ENCODE data around the gene SIM2. TPM values are rescaled to one million over a fixed set of nuclear protein-coding genes. Genes with fewer than 3 reads are reported as not detected.

SIM2 gene
- total RNA-seq, 1 experiment from 2014 or later, result not detected

GRCh38 chr21:36676039-36676950, 22.6 kb upstream of the SIM2 start:
- no peaks in the 10 kb centered on the region for H3K27me3 ChIP-seq (ENCODE audit: insufficient read depth, low read length)
- no peaks in the 10 kb centered on the region for H3K23me2 ChIP-seq (ENCODE audit: insufficient read length, low read depth, low read length, poor library complexity, severe bottlenecking)
- no CpG with 5 or more reads among the region's 6 CpGs for WGBS (ENCODE audit: extremely low coverage, insufficient read length, low lambda C conversion rate)
- no peak overlapping the region for H3K23ac ChIP-seq (ENCODE audit: insufficient read length, low read depth, low read length)
- H4K8ac ChIP-seq (replicated peaks; ENCODE audit: insufficient read length, low read depth, low read length), result no peak overlapping the region
- no peak overlapping the region for H2BK5ac ChIP-seq (ENCODE audit: insufficient read length, low read length)
- no peak overlapping the region for H2AK5ac ChIP-seq (ENCODE audit: insufficient read length, low read length)
- H2BK15ac ChIP-seq (ENCODE audit: low read depth, low read length), result no peak overlapping the region
- Mint-ChIP-seq H3K27me3 (ENCODE audit: low read depth) (peaks cover 87% of the 10 kb centered on the region), H3K27ac (peak overlapping the region in 1 of 3 experiments; percentile 33; a peak in 1 of 7 replicates), H3K4me3 (no peak overlapping the region; a peak in 1 of 5 replicates), H3K36me3 (ENCODE audit: insufficient read depth in 1 of 3, low read depth in 3 of 3) (peaks cover 1 to 20% (median 8%) of the 10 kb centered on the region in 3 experiments; a peak in 6 of 7 replicates), H3K4me1 (peaks cover 13 to 15% of the 10 kb centered on the region in 2 experiments), H3K9me3 (peaks cover 15 to 22% of the 10 kb centered on the region in 2 experiments)
- no peak overlapping the region for H2AFZ ChIP-seq (ENCODE audit: low read length)
- no peak overlapping the region for H3K9ac ChIP-seq (ENCODE audit: extremely low read depth, insufficient read length, low read length)
- no peak overlapping the region for H2BK120ac ChIP-seq (ENCODE audit: low read depth, low read length, poor library complexity, severe bottlenecking)
- H3K4ac ChIP-seq (ENCODE audit: low read depth, low read length), result no peak overlapping the region
- H2BK20ac ChIP-seq (ENCODE audit: low read depth, low read length, poor library complexity, severe bottlenecking), result no peak overlapping the region
- H3K79me2 ChIP-seq (ENCODE audit: insufficient read depth, low read length), result no peaks in the 10 kb centered on the region
- H3T11ph ChIP-seq (ENCODE audit: low read length), result no peak overlapping the region
- H2BK12ac ChIP-seq (ENCODE audit: insufficient read length, low read depth, low read length), result no peak overlapping the region
- H3K27ac ChIP-seq (ENCODE audit: insufficient read length, low read depth, low read length), result no peak overlapping the region
- H3K4me2 ChIP-seq (ENCODE audit: insufficient read depth, insufficient read length, low read length), result no peak overlapping the region
- no peaks in the 10 kb centered on the region for H3K9me3 ChIP-seq (ENCODE audit: control insufficient read depth, low read depth, low read length)
- no peak overlapping the region for H4K91ac ChIP-seq (ENCODE audit: insufficient read length, low read depth, low read length)
- H3K4me1 ChIP-seq (ENCODE audit: insufficient read depth, low read length), result no peaks in the 10 kb centered on the region
- no peak overlapping the region for H3K14ac ChIP-seq (ENCODE audit: insufficient read depth, low read length)
- DNase-seq, result no peak
- no peaks in the 10 kb centered on the region for H4K20me1 ChIP-seq (ENCODE audit: control insufficient read depth, insufficient read depth, insufficient read length)
- TF ChIP-seq CTCF (conservative IDR thresholded peaks at IDR 0.05), result no peak
- H3K56ac ChIP-seq (ENCODE audit: insufficient read length, low read depth, low read length), result no peak overlapping the region
- H3K79me1 ChIP-seq (ENCODE audit: insufficient read depth, low read depth, low read length, poor library complexity, severe bottlenecking), result no peaks in the 10 kb centered on the region
- H3K18ac ChIP-seq (ENCODE audit: insufficient read length, low read depth, low read length), result no peak overlapping the region
- H4K5ac ChIP-seq (ENCODE audit: insufficient read length, low read depth, low read length), result no peak overlapping the region

Data from H9 (cell line).